Measurements from ENCODE around the gene QSOX2.

The QSOX2 gene

GRCh38 chr9:136264441-136265405, 19.1 kb upstream of the QSOX2 start:
- no peak for DNase-seq

GRCh38 chr9:136264031-136264430, 18.4 kb upstream of the QSOX2 start:
- DNase-seq, result peak; percentile 48

- DNase-seq, result peak; percentile 64
Measured at GRCh38 chr9:136262671-136263178, 17.1 kb upstream of the QSOX2 start.

- DNase-seq, result no peak
Measured at GRCh38 chr9:136261686-136262430, 16.2 kb upstream of the QSOX2 start.

- no peak for DNase-seq
Measured at GRCh38 chr9:136260936-136261472, 15.4 kb upstream of the QSOX2 start.

- no peak for DNase-seq
Measured at GRCh38 chr9:136260521-136260920, 14.9 kb upstream of the QSOX2 start.

- DNase-seq, result no peak
Measured at GRCh38 chr9:136259836-136260235, 14.2 kb upstream of the QSOX2 start.

GRCh38 chr9:136259517-136259813, 13.9 kb upstream of the QSOX2 start:
- no peak for DNase-seq

GRCh38 chr9:136258786-136259516, 13.3 kb upstream of the QSOX2 start:
- DNase-seq, result no peak

GRCh38 chr9:136258299-136258625, 12.7 kb upstream of the QSOX2 start:
- DNase-seq, result no peak

- no peak for DNase-seq
Measured at GRCh38 chr9:136257381-136258298, 12.0 kb upstream of the QSOX2 start.

- DNase-seq, result no peak
Measured at GRCh38 chr9:136255896-136256890, 10.6 kb upstream of the QSOX2 start.

GRCh38 chr9:136255166-136255538, 9.5 kb upstream of the QSOX2 start:
- no peak for DNase-seq

- DNase-seq, result no peak
Measured at GRCh38 chr9:136254381-136255165, 9.0 kb upstream of the QSOX2 start.

- no peak for DNase-seq
Measured at GRCh38 chr9:136253246-136254130, 7.9 kb upstream of the QSOX2 start.

- DNase-seq, result no peak
Measured at GRCh38 chr9:136252846-136253245, 7.2 kb upstream of the QSOX2 start.

GRCh38 chr9:136252281-136252680, 6.7 kb upstream of the QSOX2 start:
- no peak for DNase-seq

GRCh38 chr9:136251264-136252115, 5.9 kb upstream of the QSOX2 start:
- no peak for DNase-seq

Measured in NCI-H1436 (cell line).